GF-D8 (cell line): ENCODE measurements around the gene MIPOL1.

ENCODE experiments used
- DNase-seq: peaks from one replicate; lab custom pipeline; 2025; lab: John Stamatoyannopoulos, UW

The MIPOL1 gene

GRCh38 chr14:37397941-37398215 is 200.1 kb downstream of the MIPOL1 start:
- DNase-seq, result no peak

- DNase-seq, result no peak
Observed at GRCh38 chr14:37399517-37399916, 201.8 kb downstream of the MIPOL1 start.

- no peak for DNase-seq
Observed at GRCh38 chr14:37401093-37401492, 203.4 kb downstream of the MIPOL1 start.

DNA sequence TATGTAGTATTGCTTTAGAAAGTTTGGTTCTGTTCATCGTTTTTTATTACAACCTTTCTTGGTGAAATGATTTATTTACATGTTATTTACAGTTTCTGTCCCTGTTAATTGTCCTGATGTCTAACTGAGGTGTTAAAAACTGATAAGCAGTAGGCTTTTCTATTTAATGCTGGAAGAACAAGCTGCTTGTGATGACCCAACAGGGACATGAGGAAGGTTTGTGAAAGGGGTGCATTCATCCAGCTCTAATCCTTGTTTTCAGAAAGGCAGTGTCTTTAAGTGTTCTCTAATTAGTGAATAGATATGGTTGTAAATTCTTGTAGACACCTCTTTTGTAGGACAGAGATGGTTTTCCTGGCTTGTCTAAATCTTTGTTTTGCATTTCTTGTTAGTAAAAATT is 205.9 kb downstream of the MIPOL1 start:
- DNase-seq, result no peak

- no peak for DNase-seq
Observed at GRCh38 chr14:37406095-37406494, 208.4 kb downstream of the MIPOL1 start.

GRCh38 chr14:37411079-37411735 is 213.5 kb downstream of the MIPOL1 start:
- DNase-seq, result no peak

GRCh38 chr14:37413050-37413449 is 215.3 kb downstream of the MIPOL1 start:
- no peak for DNase-seq

GRCh38 chr14:37413504-37414003 is 215.8 kb downstream of the MIPOL1 start:
- DNase-seq, result no peak

DNA sequence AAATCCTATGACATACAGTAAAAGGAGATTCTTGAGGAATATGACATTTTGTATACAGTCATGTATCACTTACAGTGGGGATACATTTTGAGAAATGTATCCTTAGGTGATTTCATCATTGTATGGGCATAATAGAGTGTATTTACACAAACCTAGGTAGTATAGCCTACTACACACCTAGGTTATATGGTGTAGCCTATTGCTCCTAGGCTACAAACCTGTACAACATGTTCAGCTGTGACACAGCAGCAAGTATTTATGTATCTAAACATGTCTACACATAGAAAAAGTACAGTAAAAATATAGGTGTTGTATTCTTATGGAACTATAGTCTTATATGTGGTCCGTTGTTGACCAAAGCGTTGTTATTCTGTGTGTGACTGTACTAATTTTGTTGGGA is 218.5 kb downstream of the MIPOL1 start:
- no peak for DNase-seq

GRCh38 chr14:37417151-37417550 is 219.4 kb downstream of the MIPOL1 start:
- no peak for DNase-seq

DNA sequence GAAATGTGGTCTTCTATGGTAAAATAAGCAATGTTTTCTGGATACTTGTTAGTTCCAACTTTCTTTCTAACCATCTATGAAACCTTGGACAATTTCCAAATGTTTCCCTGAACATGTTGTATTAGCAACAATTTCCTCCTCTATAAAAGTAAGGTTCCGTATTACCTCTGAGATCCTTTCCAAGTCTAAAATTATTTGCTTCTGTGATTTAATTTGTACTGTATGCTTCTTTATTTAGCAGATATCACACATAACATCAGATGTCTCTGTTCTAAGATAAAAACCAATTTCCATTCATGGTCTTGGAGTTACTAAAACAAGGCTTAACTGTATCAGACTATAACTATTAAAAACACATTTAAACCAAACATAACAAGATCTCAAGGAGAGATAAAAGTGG is 220.1 kb downstream of the MIPOL1 start:
- no peak for DNase-seq

GRCh38 chr14:37420622-37421021 is 222.9 kb downstream of the MIPOL1 start:
- no peak for DNase-seq

DNA sequence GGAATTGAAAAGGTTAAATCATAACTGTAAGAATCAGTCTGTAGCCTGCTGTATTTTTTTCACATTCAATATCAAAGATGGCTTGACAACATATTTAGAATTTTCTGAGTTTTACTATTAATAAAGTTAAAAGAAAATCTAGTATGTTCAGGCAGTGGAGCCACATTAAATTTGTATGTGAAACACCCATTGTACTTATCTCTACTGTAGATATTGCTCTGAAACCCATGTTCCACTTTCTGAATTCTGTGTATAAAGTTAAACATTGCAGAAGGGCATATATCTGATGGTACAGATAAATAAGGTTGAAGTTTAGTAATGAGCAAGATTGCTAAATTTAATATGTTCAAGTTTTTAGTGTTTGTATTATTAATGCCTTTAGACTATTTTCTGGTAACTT is 224.6 kb downstream of the MIPOL1 start:
- no peak for DNase-seq

DNA sequence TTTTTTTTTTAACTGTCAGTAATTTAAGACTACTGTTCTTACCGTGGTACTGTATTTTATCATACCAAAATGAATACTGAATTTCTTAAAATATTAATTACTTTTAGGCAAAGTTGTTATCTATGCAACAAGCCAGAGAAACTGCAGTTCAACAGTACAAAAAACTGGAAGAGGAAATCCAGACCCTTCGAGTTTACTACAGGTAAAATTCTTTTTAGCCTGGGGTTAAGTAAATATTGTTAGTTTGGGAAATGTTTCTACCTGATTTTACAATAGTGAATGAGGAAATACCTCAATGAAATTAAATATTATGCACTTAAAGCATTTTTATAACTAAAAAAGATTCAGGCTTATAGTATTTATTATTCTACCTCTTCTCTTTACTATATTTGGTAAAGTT is 225.0 kb downstream of the MIPOL1 start:
- DNase-seq, result no peak

DNA sequence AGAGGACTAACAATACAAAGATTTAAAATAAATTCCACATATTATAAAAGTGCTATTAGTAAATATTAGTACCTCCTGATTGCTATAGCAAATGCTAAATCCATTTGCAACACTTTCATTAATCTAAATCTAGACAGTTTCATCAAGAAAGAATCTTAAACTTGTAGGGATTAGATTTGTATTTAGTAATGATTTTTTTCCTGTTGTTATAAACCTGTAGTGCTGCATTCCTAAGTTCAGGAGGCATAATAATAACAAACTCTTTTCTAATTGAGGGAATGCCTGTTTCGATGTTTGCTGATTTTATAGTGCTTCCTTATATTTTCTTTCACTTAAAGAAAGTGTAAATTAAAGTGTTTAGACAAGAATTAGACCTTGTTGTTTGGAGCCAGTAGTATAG is 231.2 kb downstream of the MIPOL1 start:
- DNase-seq, result no peak

DNA sequence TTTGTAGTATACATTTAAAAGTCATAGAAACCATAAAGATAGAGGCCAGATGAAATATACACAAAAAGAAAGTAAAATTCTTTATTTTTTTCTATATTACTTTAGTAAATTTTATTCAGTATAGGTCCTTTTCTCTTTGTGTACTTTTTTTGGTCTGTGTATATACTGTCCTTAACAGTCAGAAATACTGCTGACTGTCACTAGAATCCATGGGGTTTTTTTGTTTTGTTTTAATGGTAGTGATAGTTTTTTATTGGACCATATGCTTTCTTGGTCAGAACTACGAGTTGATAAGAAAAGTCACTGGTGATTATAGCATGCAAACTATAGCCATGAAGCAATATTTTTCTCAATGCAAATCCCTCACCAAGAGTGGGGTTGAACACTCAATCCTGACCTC is 231.9 kb downstream of the MIPOL1 start:
- no peak for DNase-seq

GRCh38 chr14:37434867-37435266 is 237.1 kb downstream of the MIPOL1 start:
- DNase-seq, result no peak

- DNase-seq, result no peak
Observed at GRCh38 chr14:37436519-37436918, 238.8 kb downstream of the MIPOL1 start.

DNA sequence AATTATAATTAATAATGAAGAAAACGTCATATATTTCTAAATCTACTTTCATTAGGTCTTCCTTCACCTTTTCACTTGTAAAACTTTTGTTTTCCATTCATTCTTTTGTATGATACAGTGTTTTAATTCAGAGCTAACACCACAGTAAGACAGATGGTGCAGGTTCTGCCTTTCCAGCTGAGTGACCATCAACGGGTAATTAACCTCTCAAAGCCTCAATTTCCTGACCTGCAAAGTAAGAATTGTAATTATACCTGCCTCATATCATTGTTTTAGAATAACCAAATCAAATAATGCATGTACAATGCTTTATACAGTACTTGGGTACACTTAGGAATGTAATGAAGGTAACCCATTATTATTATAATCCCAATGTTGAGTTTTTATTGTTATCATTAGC is 239.8 kb downstream of the MIPOL1 start:
- no peak for DNase-seq

GRCh38 chr14:37438444-37438843 is 240.7 kb downstream of the MIPOL1 start:
- no peak for DNase-seq

GRCh38 chr14:37443461-37443860 is 245.7 kb downstream of the MIPOL1 start:
- DNase-seq, result no peak

- no peak for DNase-seq
Observed at GRCh38 chr14:37447883-37448391, 250.2 kb downstream of the MIPOL1 start.

- DNase-seq, result no peak
Observed at GRCh38 chr14:37452323-37452722, 254.6 kb downstream of the MIPOL1 start.

GRCh38 chr14:37453985-37454384 is 256.2 kb downstream of the MIPOL1 start:
- DNase-seq, result no peak
